Colonic mucosa (tissue), 4 donors: Measurements from ENCODE around the gene NR1D1. TPM values are rescaled to one million over a fixed set of nuclear protein-coding genes. Genes with fewer than 3 reads are reported as not detected.
A peak's percentile ranks its signal among the peaks of the same experiment; 100 is the strongest.

Experiments
- DNase-seq: peaks from one replicate; pipeline ENCODE4 v3.0.0-alpha.2; 2020
- H3K27ac ChIP-seq: fragments of 200-600 bp; one replicate; pipeline ENCODE4 v1.8.0; 2021
- H3K27me3 ChIP-seq: fragments of 200-600 bp; one replicate; pipeline ENCODE4 v1.8.0; 2021
- H3K36me3 ChIP-seq: fragments of 200-600 bp; one replicate; pipeline ENCODE4 v1.8.0; 2021
- H3K4me1 ChIP-seq: fragments of 200-600 bp; one replicate; pipeline ENCODE4 v1.8.0; 2021; ENCODE audit warnings: mild to moderate bottlenecking
- H3K4me3 ChIP-seq: fragments of 200-600 bp; one replicate; pipeline ENCODE4 v1.8.0; 2021
- H3K9ac ChIP-seq, 2 donors: one replicate each; pipeline ENCODE4 v1.7.0; 2013; ENCODE audit warnings: control low read depth in 2 of 2, low read depth in 2 of 2, low read length in 2 of 2
- H3K9me3 ChIP-seq: fragments of 200-600 bp; one replicate; pipeline ENCODE4 v1.8.0; 2021
- intact Hi-C: fragments of 100-400 bp; cut with DNase I; formaldehyde crosslinking; loops from one replicate; pipeline ENCODE4 v1.14.1; 2022
- total RNA-seq, 2 donors: library from RNA; stranded (reverse); fragmentation: NEBNext Ultra II Directional in 1 of 2; extraction: Animal tissue kit (Norgen Biotek cat#: 25700) in 1 of 2; gene quantifications; one replicate each; pipeline ENCODE4 v1.2.1, GENCODE V29; 2021
- TF ChIP-seq, protein P1 (sequence below): fragments of 200-600 bp; IDR thresholded peaks from one replicate; pipeline ENCODE4 v1.8.0; 2022; ENCODE audit warnings: antibody characterized with exemption, mild to moderate bottlenecking
- donor health status: healthy.
- donor health status: DM: no; HTN: no; CAD: no.
- donor health status: DM: no; HTN: no; CAD: no.

NR1D1 gene
- total RNA-seq, 2 donors from 2014 or later = 4.8 to 18.8 TPM

DNA sequence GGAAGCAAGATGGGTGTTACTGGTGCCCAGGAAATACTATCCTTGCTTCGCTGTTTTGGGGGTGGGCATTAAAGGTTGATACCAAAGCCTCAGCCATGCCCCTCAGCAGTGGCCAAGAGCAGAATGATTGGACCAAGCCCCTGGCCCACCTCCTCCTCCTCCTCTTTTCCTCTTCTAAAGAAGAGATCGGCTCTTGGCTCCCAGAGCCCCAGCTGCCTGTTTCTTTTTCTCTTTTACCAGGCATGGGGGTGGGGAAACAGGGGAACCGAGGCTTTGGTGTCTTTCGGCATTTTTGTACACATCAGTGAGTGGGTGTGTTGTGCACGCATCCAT lies 31.8 kb downstream of the NR1D1 start:
- intact Hi-C loops = no loop called here
- DNase-seq = no peak
- no peaks in the 10 kb centered on the region for H3K36me3 ChIP-seq
- peak overlapping the region; percentile 91 for H3K27ac ChIP-seq
- no peaks in the 10 kb centered on the region for H3K9me3 ChIP-seq
- H3K4me3 ChIP-seq = peak overlapping the region; percentile 10
- TF ChIP-seq, protein P1, sequence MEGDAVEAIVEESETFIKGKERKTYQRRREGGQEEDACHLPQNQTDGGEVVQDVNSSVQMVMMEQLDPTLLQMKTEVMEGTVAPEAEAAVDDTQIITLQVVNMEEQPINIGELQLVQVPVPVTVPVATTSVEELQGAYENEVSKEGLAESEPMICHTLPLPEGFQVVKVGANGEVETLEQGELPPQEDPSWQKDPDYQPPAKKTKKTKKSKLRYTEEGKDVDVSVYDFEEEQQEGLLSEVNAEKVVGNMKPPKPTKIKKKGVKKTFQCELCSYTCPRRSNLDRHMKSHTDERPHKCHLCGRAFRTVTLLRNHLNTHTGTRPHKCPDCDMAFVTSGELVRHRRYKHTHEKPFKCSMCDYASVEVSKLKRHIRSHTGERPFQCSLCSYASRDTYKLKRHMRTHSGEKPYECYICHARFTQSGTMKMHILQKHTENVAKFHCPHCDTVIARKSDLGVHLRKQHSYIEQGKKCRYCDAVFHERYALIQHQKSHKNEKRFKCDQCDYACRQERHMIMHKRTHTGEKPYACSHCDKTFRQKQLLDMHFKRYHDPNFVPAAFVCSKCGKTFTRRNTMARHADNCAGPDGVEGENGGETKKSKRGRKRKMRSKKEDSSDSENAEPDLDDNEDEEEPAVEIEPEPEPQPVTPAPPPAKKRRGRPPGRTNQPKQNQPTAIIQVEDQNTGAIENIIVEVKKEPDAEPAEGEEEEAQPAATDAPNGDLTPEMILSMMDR = no peak
- H3K9ac ChIP-seq = peak overlapping the region; percentile 60 to 83
- H3K27me3 ChIP-seq = no peaks in the 10 kb centered on the region
- peaks cover 62% of the 10 kb centered on the region for H3K4me1 ChIP-seq

DNA sequence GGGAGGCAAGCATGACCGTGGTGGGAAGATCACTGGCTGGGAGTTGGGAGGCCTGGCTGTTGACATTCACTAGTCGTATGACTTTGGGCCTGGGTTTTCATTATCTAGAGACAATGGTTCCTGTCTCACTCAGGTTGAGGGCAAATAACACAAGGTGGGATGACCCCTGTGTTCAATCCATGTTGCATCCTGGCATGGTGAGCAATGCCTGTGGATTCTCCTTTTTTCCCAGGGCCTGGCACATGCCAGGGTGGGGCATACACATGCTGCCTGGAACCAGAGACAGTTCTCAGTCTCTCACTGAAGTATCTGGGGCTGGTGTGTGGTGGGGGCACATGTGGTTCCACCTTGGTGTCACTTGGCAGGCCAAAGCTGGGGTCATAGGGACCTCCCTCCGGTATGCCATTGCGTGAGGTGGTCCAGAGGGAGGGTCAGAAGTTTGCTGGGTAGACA lies 32.2 kb downstream of the NR1D1 start:
- Histone ChIP-seq H3K36me3 (no peaks in the 10 kb centered on the region), H3K9me3 (no peaks in the 10 kb centered on the region), H3K27ac (peak overlapping the region; percentile 91), H3K4me3 (peak overlapping the region; percentile 10), H3K27me3 (no peaks in the 10 kb centered on the region), H3K9ac (peak overlapping the region; percentile 20 to 83), H3K4me1 (peaks cover 59% of the 10 kb centered on the region)
- intact Hi-C loops = no loop called here
- TF ChIP-seq, protein P1 = no peak
- no peak for DNase-seq

DNA sequence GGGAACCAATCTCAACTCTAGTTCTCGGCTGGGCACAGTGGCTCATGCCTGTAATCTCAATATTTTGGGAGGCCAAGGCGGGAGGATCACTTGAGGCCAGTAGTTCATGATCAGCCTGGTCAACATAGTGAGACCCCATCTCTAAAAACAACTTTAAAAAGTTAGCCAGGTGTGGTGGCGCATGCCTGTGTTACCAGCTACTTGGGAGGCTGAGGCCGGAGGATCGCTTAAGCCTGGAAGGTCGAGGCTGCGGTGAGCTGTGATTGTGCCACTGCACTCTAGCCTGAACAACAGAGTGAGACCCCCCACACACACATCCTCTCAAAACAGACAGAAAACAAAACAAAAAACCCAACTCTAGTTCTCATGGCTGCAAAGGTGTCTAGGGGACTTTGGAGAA lies 32.7 kb downstream of the NR1D1 start:
- intact Hi-C loops = no loop called here
- no peak for DNase-seq
- Histone ChIP-seq H3K4me1 (peaks cover 55% of the 10 kb centered on the region), H3K36me3 (no peaks in the 10 kb centered on the region), H3K4me3 (no peak overlapping the region), H3K9ac (peak overlapping the region; percentile 20 to 83), H3K9me3 (no peaks in the 10 kb centered on the region), H3K27ac (peak overlapping the region; percentile 91), H3K27me3 (no peaks in the 10 kb centered on the region)
- TF ChIP-seq, protein P1 = no peak

DNA sequence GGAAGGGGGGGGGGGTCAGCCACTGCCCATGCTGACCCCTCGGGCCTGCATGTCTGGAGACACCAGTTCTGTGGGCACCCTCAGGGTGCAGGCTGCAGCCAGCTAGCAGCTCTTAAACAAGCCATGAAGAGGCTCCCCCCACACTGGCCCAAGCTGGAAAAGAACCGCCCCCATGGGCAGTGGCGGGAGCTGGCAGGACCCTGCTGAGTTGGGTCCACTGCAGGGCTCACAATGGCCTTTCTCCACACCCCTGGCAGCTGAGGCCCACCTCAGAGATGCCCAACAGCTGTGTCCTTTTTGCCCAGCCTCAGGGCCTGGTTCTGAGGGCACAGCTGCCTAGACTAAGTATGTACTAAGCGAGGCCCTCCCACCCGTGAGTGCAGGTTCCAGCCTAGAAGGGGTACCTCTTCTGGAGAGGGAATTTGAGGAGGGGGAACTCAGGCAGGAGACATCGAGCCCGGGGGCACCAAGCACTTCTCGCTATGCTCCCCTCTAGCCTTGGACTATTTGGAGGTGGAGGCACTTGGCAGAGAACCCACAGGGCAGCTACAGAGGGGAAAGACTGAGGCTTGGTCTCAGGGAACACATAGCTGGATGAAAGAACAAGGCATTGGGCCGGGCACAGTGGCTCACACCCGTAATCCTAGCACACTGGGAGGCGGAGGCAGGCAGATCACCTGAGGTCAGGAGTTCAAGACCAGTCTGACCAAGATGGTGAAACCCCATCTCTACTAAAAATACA lies 34.4 kb downstream of the NR1D1 start:
- Histone ChIP-seq H3K4me3 (no peak overlapping the region), H3K9ac (peak overlapping the region in 1 of 2 donors; percentile 19), H3K27me3 (no peaks in the 10 kb centered on the region), H3K27ac (peak overlapping the region; percentile 77), H3K4me1 (peaks cover 39% of the 10 kb centered on the region), H3K36me3 (no peaks in the 10 kb centered on the region), H3K9me3 (no peaks in the 10 kb centered on the region)
- intact Hi-C loops = no loop called here
- TF ChIP-seq, protein P1 = no peak
- no peak for DNase-seq

DNA sequence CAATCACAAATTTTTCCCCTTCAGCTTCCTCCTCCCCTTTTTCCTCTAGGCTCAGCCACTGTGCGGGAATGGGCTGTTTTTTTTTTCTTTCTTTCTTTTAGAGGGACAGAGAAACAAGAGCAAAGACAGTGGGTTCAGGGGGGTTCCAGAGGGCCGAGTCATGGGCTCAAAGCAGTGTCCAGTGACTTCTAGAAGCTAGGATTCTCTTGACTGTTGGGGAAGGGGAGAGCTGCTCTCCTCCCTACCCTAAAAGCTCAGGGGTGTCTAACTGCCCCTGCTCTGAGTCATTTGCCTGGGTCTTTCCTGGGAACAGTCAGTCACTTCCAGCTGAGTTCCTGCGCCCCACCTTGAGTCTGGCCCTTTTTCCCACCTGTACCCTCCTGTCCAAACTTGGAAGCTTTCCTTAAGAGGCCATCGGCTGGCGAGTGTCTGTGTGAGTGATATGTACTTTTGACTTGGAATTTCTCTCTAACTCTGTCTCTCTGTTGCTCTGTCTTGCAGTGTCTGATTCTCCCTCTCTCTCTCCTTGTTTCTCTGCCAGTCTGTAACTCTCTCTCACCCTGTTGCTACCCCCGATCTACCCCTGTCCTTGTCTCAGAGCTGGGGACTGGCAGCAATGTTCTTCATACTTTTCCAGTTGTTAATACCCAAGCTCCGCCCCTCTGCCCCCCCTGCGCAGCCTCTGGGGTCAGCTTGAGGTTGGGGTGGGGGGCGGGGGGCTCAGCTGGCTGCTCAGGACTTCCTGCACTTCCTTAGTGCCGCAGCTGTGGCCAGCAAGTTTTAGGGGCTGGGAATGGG lies 35.2 kb downstream of the NR1D1 start:
- Histone ChIP-seq H3K9me3 (no peaks in the 10 kb centered on the region), H3K4me3 (peak overlapping the region; percentile 82), H3K36me3 (no peaks in the 10 kb centered on the region), H3K9ac (peak overlapping the region; percentile 50 to 99), H3K27ac (peak overlapping the region; percentile 77), H3K4me1 (peaks cover 33% of the 10 kb centered on the region), H3K27me3 (no peaks in the 10 kb centered on the region)
- TF ChIP-seq, protein P1 = no peak
- intact Hi-C loops = loop anchor here (5.0 kb wide), 2 partner anchors 32 to 47 kb away; no protein-coding TSS in a partner anchor
- DNase-seq = no peak
